ENCODE measurements around the gene ASB10. TPM values are rescaled to one million over a fixed set of nuclear protein-coding genes. Genes with fewer than 3 reads are reported as not detected.

Gene ASB10
- total RNA-seq, 3 donors from 2014 or later (not counting 1 experiment from before 2014, with no cell fraction given), result not detected

GRCh38 chr7:151176401-151176800 lies 10.6 kb downstream of the ASB10 start:
- 97% methylated on average over 9 of the region's 9 CpGs for WGBS (ENCODE audit: insufficient coverage)
- Mint-ChIP-seq H3K27me3 (ENCODE audit: low read depth in 2 of 2) (peaks cover 18 to 26% of the 10 kb centered on the region in 2 donors), H3K9me3 (no peaks in the 10 kb centered on the region), H3K36me3 (no peaks in the 10 kb centered on the region), H3K4me1 (peaks cover 10 to 12% of the 10 kb centered on the region in 2 donors), H3K27ac (no peak overlapping the region), H3K4me3 (no peak overlapping the region)
- intact Hi-C loops (cut with micrococcal nuclease), result no loop called here
- ATAC-seq (no peak), DNase-seq (no peak)
- no peaks in the 10 kb centered on the region for H3K9me3 ChIP-seq (ENCODE audit: control insufficient read depth, insufficient read depth, low read length)
- no peaks in the 10 kb centered on the region for H3K36me3 ChIP-seq (ENCODE audit: control insufficient read depth, insufficient read depth, low read length)
- no peak for TF ChIP-seq CTCF (IDR thresholded peaks at IDR 0.05)
- H3K27me3 ChIP-seq (ENCODE audit: control insufficient read depth, insufficient read depth, low read length), result no peaks in the 10 kb centered on the region
- H3K4me1 ChIP-seq (ENCODE audit: control insufficient read depth, insufficient read depth, low read length), result peaks cover 6% of the 10 kb centered on the region
- H3K27ac ChIP-seq (ENCODE audit: low read length), result no peak overlapping the region
- H3K4me3 ChIP-seq (ENCODE audit: low read length), result no peak overlapping the region

- no peak overlapping the region for H3K4me3 ChIP-seq (ENCODE audit: low read length)
- no peak overlapping the region for H3K4me3 Mint-ChIP-seq
- H3K36me3 Mint-ChIP-seq, result no peaks in the 10 kb centered on the region
- no peak for ATAC-seq
- TF ChIP-seq CTCF (IDR thresholded peaks at IDR 0.05), result no peak
- intact Hi-C loops (cut with micrococcal nuclease), result no loop called here
- no peaks in the 10 kb centered on the region for H3K9me3 Mint-ChIP-seq
- no peak overlapping the region for H3K27ac ChIP-seq (ENCODE audit: low read length)
- DNase-seq, result no peak
- H3K4me1 Mint-ChIP-seq, result peaks cover 10 to 12% of the 10 kb centered on the region in 2 donors
- no peaks in the 10 kb centered on the region for H3K36me3 ChIP-seq (ENCODE audit: control insufficient read depth, insufficient read depth, low read length)
- H3K4me1 ChIP-seq (ENCODE audit: control insufficient read depth, insufficient read depth, low read length), result peaks cover 6% of the 10 kb centered on the region
- no peak overlapping the region for H3K27ac Mint-ChIP-seq
- H3K27me3 ChIP-seq (ENCODE audit: control insufficient read depth, insufficient read depth, low read length), result no peaks in the 10 kb centered on the region
- no peaks in the 10 kb centered on the region for H3K9me3 ChIP-seq (ENCODE audit: control insufficient read depth, insufficient read depth, low read length)
- WGBS (ENCODE audit: insufficient coverage), result 90% methylated on average over 22 of the region's 23 CpGs
- H3K27me3 Mint-ChIP-seq (ENCODE audit: low read depth in 2 of 2), result peaks cover 22 to 32% of the 10 kb centered on the region in 2 donors
Measured at GRCh38 chr7:151175793-151176311, 11.2 kb downstream of the ASB10 start.

GRCh38 chr7:151175047-151175792 lies 11.8 kb downstream of the ASB10 start:
- no peak overlapping the region for H3K27ac ChIP-seq (ENCODE audit: low read length)
- no peak overlapping the region for H3K27ac Mint-ChIP-seq
- H3K4me3 Mint-ChIP-seq, result no peak overlapping the region
- no peaks in the 10 kb centered on the region for H3K36me3 Mint-ChIP-seq
- H3K36me3 ChIP-seq (ENCODE audit: control insufficient read depth, insufficient read depth, low read length), result no peaks in the 10 kb centered on the region
- WGBS (ENCODE audit: insufficient coverage), result 74% methylated on average over 16 of the region's 16 CpGs
- no peak for TF ChIP-seq CTCF (IDR thresholded peaks at IDR 0.05)
- intact Hi-C loops (cut with micrococcal nuclease), result no loop called here
- H3K27me3 Mint-ChIP-seq (ENCODE audit: low read depth in 2 of 2), result peaks cover 24 to 34% of the 10 kb centered on the region in 2 donors
- H3K9me3 ChIP-seq (ENCODE audit: control insufficient read depth, insufficient read depth, low read length), result no peaks in the 10 kb centered on the region
- peaks cover 10 to 12% of the 10 kb centered on the region in 2 donors for H3K4me1 Mint-ChIP-seq
- no peaks in the 10 kb centered on the region for H3K9me3 Mint-ChIP-seq
- no peak overlapping the region for H3K4me3 ChIP-seq (ENCODE audit: low read length)
- H3K4me1 ChIP-seq (ENCODE audit: control insufficient read depth, insufficient read depth, low read length), result peaks cover 6% of the 10 kb centered on the region
- H3K27me3 ChIP-seq (ENCODE audit: control insufficient read depth, insufficient read depth, low read length), result no peaks in the 10 kb centered on the region
- DNase-seq (no peak), ATAC-seq (no peak)

All from natural killer cell (primary cell).